ENCODE measurements around the gene RGS7. TPM values are rescaled to one million over a fixed set of nuclear protein-coding genes. Genes with fewer than 3 reads are reported as not detected.

RGS7 gene
- total RNA-seq, 1 experiment from 2014 or later, result 1.5 TPM

DNA sequence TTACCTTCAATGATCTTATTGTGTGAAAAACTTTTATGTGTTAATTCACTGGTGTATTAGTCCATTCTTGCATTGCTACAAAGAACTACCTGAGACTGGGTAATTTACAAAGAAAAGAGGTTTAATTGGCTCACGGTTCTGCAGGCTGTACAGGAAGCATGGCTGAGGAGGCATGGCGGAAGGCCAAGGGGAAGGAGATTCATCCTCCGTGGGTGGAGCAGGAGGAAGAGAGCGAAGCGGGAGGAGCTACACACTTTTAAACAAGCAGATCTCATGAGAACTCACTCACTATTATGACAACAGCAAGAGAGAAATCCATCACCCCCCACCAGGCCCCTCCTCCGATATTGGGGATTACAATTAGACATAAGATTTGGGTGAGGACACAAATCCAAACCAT lies 44.2 kb upstream of the RGS7 start:
- no peak overlapping the region for H2AK5ac ChIP-seq (ENCODE audit: insufficient read length, low read length)
- H3K27ac Mint-ChIP-seq, result no peak overlapping the region
- no peak overlapping the region for H3K56ac ChIP-seq (ENCODE audit: insufficient read length, low read depth, low read length)
- no peak overlapping the region for H2BK12ac ChIP-seq (ENCODE audit: insufficient read length, low read depth, low read length)
- H2BK5ac ChIP-seq (ENCODE audit: insufficient read length, low read length), result no peak overlapping the region
- no peaks in the 10 kb centered on the region; the same call in 1 of the 2 replicates for H3K27me3 Mint-ChIP-seq (ENCODE audit: low read depth)
- H3K4me3 Mint-ChIP-seq, result no peak overlapping the region
- no peak overlapping the region for H3K4me2 ChIP-seq (ENCODE audit: insufficient read depth, insufficient read length, low read length)
- no peaks in the 10 kb centered on the region for H3K9me3 ChIP-seq (ENCODE audit: control insufficient read depth, low read depth, low read length)
- H2BK15ac ChIP-seq (ENCODE audit: low read depth, low read length), result no peak overlapping the region
- H3K4me1 ChIP-seq (ENCODE audit: insufficient read depth, low read length), result no peaks in the 10 kb centered on the region
- no peak overlapping the region for H3K14ac ChIP-seq (ENCODE audit: insufficient read depth, low read length)
- TF ChIP-seq, protein P1, sequence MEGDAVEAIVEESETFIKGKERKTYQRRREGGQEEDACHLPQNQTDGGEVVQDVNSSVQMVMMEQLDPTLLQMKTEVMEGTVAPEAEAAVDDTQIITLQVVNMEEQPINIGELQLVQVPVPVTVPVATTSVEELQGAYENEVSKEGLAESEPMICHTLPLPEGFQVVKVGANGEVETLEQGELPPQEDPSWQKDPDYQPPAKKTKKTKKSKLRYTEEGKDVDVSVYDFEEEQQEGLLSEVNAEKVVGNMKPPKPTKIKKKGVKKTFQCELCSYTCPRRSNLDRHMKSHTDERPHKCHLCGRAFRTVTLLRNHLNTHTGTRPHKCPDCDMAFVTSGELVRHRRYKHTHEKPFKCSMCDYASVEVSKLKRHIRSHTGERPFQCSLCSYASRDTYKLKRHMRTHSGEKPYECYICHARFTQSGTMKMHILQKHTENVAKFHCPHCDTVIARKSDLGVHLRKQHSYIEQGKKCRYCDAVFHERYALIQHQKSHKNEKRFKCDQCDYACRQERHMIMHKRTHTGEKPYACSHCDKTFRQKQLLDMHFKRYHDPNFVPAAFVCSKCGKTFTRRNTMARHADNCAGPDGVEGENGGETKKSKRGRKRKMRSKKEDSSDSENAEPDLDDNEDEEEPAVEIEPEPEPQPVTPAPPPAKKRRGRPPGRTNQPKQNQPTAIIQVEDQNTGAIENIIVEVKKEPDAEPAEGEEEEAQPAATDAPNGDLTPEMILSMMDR (conservative IDR thresholded peaks at IDR 0.05), result no peak
- no peaks in the 10 kb centered on the region for H4K20me1 ChIP-seq (ENCODE audit: control insufficient read depth, insufficient read depth, insufficient read length)
- H3K4ac ChIP-seq (ENCODE audit: low read depth, low read length), result no peak overlapping the region
- no peak for DNase-seq
- H4K8ac ChIP-seq (replicated peaks; ENCODE audit: insufficient read length, low read depth, low read length), result no peak overlapping the region
- no peak overlapping the region for H3K23ac ChIP-seq (ENCODE audit: insufficient read length, low read depth, low read length)
- no peaks in the 10 kb centered on the region for H3K79me1 ChIP-seq (ENCODE audit: insufficient read depth, low read depth, low read length, poor library complexity, severe bottlenecking)
- H4K5ac ChIP-seq (ENCODE audit: insufficient read length, low read depth, low read length), result no peak overlapping the region
- no peak overlapping the region for H4K91ac ChIP-seq (ENCODE audit: insufficient read length, low read depth, low read length)
- no peaks in the 10 kb centered on the region for H3K9me3 Mint-ChIP-seq
- peaks cover 12 to 13% of the 10 kb centered on the region in 2 experiments for H3K4me1 Mint-ChIP-seq
- H3K36me3 Mint-ChIP-seq (ENCODE audit: insufficient read depth in 1 of 3, low read depth in 3 of 3), result no peaks in the 10 kb centered on the region
- no peak overlapping the region for H3K9ac ChIP-seq (ENCODE audit: extremely low read depth, insufficient read length, low read length)
- H3T11ph ChIP-seq (ENCODE audit: low read length), result no peak overlapping the region
- H2BK20ac ChIP-seq (ENCODE audit: low read depth, low read length, poor library complexity, severe bottlenecking), result no peak overlapping the region
- no peaks in the 10 kb centered on the region for H3K79me2 ChIP-seq (ENCODE audit: insufficient read depth, low read length)
- no peak overlapping the region for H2AFZ ChIP-seq (ENCODE audit: low read length)
- H3K23me2 ChIP-seq (ENCODE audit: insufficient read length, low read depth, low read length, poor library complexity, severe bottlenecking), result no peaks in the 10 kb centered on the region
- WGBS (ENCODE audit: extremely low coverage, insufficient read length, low lambda C conversion rate), result no CpG with 5 or more reads among the region's 6 CpGs
- H3K27me3 ChIP-seq (ENCODE audit: insufficient read depth, low read length), result no peaks in the 10 kb centered on the region
- H3K18ac ChIP-seq (ENCODE audit: insufficient read length, low read depth, low read length), result no peak overlapping the region
- no peak overlapping the region for H3K27ac ChIP-seq (ENCODE audit: insufficient read length, low read depth, low read length)
- no peak overlapping the region for H2BK120ac ChIP-seq (ENCODE audit: low read depth, low read length, poor library complexity, severe bottlenecking)
